COLO668 (cell line): ENCODE data around the gene VWA8.
"Not testable (repeated sequence)": the region's sequence is repeated elsewhere in the genome, so short reads cannot be mapped to it uniquely, and the experiment has no call there.

Source experiments
- DNase-seq: peaks from one replicate; lab custom pipeline; 2025; ENCODE audit not compliant: unreplicated experiment; lab: John Stamatoyannopoulos, UW

The VWA8 gene

GRCh38 chr13:41811588-41812021, 149.3 kb downstream of the VWA8 start:
- DNase-seq: no peak

GRCh38 chr13:41809962-41810361, 150.9 kb downstream of the VWA8 start:
- no peak for DNase-seq

GRCh38 chr13:41803445-41803735, 157.5 kb downstream of the VWA8 start:
- not testable (repeated sequence) for DNase-seq

GRCh38 chr13:41802684-41803444, 158.0 kb downstream of the VWA8 start:
- no peak for DNase-seq

- DNase-seq: no peak
These were observed 158.7 kb downstream of the VWA8 start for GRCh38 chr13:41802043-41802683.

GRCh38 chr13:41791056-41791455, 169.9 kb downstream of the VWA8 start:
- no peak for DNase-seq

GRCh38 chr13:41788552-41788951, 172.4 kb downstream of the VWA8 start:
- no peak for DNase-seq

GRCh38 chr13:41785402-41786172, 175.3 kb downstream of the VWA8 start:
- DNase-seq: no peak

- DNase-seq: no peak
These were observed 178.8 kb downstream of the VWA8 start for GRCh38 chr13:41782086-41782485.

GRCh38 chr13:41780715-41781706, 179.9 kb downstream of the VWA8 start:
- DNase-seq: no peak

- no peak for DNase-seq
These were observed 185.7 kb downstream of the VWA8 start for GRCh38 chr13:41775251-41775650.

- no peak for DNase-seq
These were observed 186.2 kb downstream of the VWA8 start for GRCh38 chr13:41774605-41775218.

- no peak for DNase-seq
These were observed 193.1 kb downstream of the VWA8 start for GRCh38 chr13:41767801-41768200.

- DNase-seq: no peak
These were observed 194.5 kb downstream of the VWA8 start for GRCh38 chr13:41766439-41766838.

GRCh38 chr13:41765813-41766212, 195.1 kb downstream of the VWA8 start:
- no peak for DNase-seq

- no peak for DNase-seq
These were observed 195.9 kb downstream of the VWA8 start for GRCh38 chr13:41765020-41765419.

GRCh38 chr13:41764558-41764957, 196.4 kb downstream of the VWA8 start:
- DNase-seq: no peak

- no peak for DNase-seq
These were observed 197.1 kb downstream of the VWA8 start for GRCh38 chr13:41763782-41764181.

- DNase-seq: no peak
These were observed 198.1 kb downstream of the VWA8 start for GRCh38 chr13:41762796-41763195.

- DNase-seq: no peak
These were observed 204.6 kb downstream of the VWA8 start for GRCh38 chr13:41756198-41756880.
